Rectal smooth muscle tissue (tissue), 1 donor: Measurements from ENCODE around the gene TMEM203.
A peak's percentile ranks its signal among the peaks of the same experiment; 100 is the strongest.

Source experiments
- H3K27ac ChIP-seq: one replicate; pipeline ENCODE4 v1.7.0; 2013; ENCODE audit warnings: low read depth, low read length, inconsistent platforms
- H3K27me3 ChIP-seq: one replicate; pipeline ENCODE4 v1.7.0; 2013; ENCODE audit warnings: low read length; ENCODE audit not compliant: control insufficient read depth, insufficient read depth
- H3K36me3 ChIP-seq: one replicate; pipeline ENCODE4 v1.7.0; 2013; ENCODE audit warnings: low read length; ENCODE audit not compliant: control insufficient read depth, insufficient read depth
- H3K4me1 ChIP-seq: one replicate; pipeline ENCODE4 v1.7.0; 2013; ENCODE audit warnings: low read length; ENCODE audit not compliant: control insufficient read depth, insufficient read depth
- H3K4me3 ChIP-seq: one replicate; pipeline ENCODE4 v1.7.0; 2013; ENCODE audit warnings: low read length
- H3K9ac ChIP-seq: one replicate; pipeline ENCODE4 v1.7.0; 2013; ENCODE audit warnings: low read length

Gene TMEM203

GRCh38 chr9:137230705-137231371 is 25.4 kb upstream of the TMEM203 start, which contains the start of gene SLC34A3:
Gene SLC34A3, plus strand, starts transcription at chr9:137230901. Its CDS starts 802 bp downstream, at chr9:137231703.
- H3K36me3 ChIP-seq = no peaks in the 10 kb centered on the region
- peaks cover 43% of the 10 kb centered on the region for H3K27me3 ChIP-seq
- no peak within 1 kb of the TSS for H3K27ac ChIP-seq
- no peak within 1 kb of the TSS for H3K9ac ChIP-seq
- no peak within 1 kb of the TSS for H3K4me3 ChIP-seq
- peaks cover under 1% of the 10 kb centered on the region for H3K4me1 ChIP-seq

DNA sequence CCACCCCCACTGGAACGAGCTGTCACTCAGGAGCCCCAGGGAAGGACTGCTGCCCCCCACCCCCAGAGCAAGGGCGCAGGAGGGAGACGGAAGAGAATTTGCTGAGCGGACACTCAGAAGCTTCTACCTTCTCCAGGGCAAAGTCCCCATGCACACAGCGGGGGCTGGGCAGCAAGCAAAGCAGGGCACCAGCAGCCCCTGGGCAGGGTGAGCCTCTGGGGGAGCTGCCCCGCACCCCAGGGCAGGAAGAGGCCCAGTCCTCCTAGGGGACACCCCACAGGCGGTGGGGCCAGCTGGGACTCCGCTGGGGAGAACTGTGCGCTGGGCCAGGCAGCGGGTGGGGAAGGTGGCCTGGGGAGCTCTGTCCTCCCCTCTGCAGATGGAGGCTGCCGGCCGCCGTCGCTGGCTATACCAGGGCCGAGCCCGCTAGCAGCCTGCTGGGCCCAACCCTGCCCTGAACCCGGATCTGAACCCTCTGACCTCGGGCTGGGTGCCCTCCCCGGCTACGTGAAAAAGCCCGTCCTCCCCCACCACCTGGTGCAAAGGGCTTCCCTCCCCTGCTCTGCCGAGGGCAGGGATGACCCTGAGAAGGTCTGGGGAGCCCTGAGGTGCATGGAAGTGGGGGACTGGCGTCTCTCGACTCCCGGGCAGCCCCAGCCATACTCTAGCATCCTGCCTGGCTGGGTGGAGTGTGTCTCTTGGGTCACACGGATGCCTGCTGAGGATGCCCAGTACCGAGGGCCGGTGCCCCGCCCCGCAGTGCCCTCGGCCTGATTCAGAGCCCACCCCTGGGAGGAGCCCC is 24.7 kb upstream of the TMEM203 start:
- Histone ChIP-seq H3K9ac (no peak overlapping the region), H3K27ac (no peak overlapping the region), H3K36me3 (no peaks in the 10 kb centered on the region), H3K4me1 (no peaks in the 10 kb centered on the region), H3K27me3 (peaks cover 39% of the 10 kb centered on the region), H3K4me3 (no peak overlapping the region)

- Histone ChIP-seq H3K27me3 (peaks cover 30% of the 10 kb centered on the region), H3K36me3 (no peaks in the 10 kb centered on the region), H3K9ac (no peak overlapping the region), H3K4me1 (no peaks in the 10 kb centered on the region), H3K27ac (no peak overlapping the region), H3K4me3 (no peak overlapping the region)
Measured at GRCh38 chr9:137228968-137229896, 23.8 kb upstream of the TMEM203 start.

DNA sequence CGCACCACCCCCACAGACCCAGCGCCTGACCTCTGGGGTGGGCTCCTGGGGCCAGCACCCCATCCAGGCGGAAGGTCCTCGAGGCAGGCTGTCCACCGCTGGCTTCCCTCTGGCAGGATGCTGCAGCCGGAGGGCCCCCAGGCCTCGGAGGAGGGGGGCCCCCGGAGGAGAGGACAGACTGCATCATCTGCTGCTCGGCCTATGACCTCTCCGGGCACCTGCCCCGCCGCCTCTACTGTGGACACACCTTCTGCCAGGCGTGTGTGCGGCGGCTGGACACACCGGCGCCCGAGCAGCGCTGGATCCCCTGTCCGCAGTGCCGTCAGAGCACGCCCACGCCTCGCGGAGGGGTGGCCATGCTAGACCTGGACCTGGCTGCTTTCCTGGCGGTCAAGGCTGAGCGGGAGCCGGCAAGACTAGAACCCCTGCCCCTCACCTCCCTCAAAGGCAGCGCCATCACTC is 23.1 kb upstream of the TMEM203 start:
- Histone ChIP-seq H3K27me3 (peaks cover 28% of the 10 kb centered on the region), H3K4me3 (no peak overlapping the region), H3K4me1 (peaks cover 3% of the 10 kb centered on the region), H3K9ac (no peak overlapping the region), H3K36me3 (no peaks in the 10 kb centered on the region), H3K27ac (no peak overlapping the region)

GRCh38 chr9:137227853-137228505 is 22.5 kb upstream of the TMEM203 start:
- Histone ChIP-seq H3K4me1 (peaks cover 4% of the 10 kb centered on the region), H3K4me3 (no peak overlapping the region), H3K27me3 (peaks cover 28% of the 10 kb centered on the region), H3K27ac (no peak overlapping the region), H3K36me3 (no peaks in the 10 kb centered on the region), H3K9ac (no peak overlapping the region)

- no peaks in the 10 kb centered on the region for H3K36me3 ChIP-seq
- H3K9ac ChIP-seq = no peak within 1 kb of the TSS
- peaks cover 25% of the 10 kb centered on the region for H3K27me3 ChIP-seq
- no peak within 1 kb of the TSS for H3K27ac ChIP-seq
- no peak within 1 kb of the TSS for H3K4me3 ChIP-seq
- peaks cover 8% of the 10 kb centered on the region for H3K4me1 ChIP-seq
Measured at GRCh38 chr9:137227054-137227852, 21.8 kb upstream of the TMEM203 start, which contains the start of gene RNF224. Gene RNF224, plus strand, starts transcription at chr9:137227502. Its CDS starts 834 bp downstream, at chr9:137228336.

GRCh38 chr9:137226338-137227053 is 21.0 kb upstream of the TMEM203 start:
- Histone ChIP-seq H3K27me3 (peaks cover 24% of the 10 kb centered on the region), H3K4me1 (peaks cover 8% of the 10 kb centered on the region), H3K27ac (no peak overlapping the region), H3K36me3 (no peaks in the 10 kb centered on the region), H3K4me3 (no peak overlapping the region), H3K9ac (no peak overlapping the region)

DNA sequence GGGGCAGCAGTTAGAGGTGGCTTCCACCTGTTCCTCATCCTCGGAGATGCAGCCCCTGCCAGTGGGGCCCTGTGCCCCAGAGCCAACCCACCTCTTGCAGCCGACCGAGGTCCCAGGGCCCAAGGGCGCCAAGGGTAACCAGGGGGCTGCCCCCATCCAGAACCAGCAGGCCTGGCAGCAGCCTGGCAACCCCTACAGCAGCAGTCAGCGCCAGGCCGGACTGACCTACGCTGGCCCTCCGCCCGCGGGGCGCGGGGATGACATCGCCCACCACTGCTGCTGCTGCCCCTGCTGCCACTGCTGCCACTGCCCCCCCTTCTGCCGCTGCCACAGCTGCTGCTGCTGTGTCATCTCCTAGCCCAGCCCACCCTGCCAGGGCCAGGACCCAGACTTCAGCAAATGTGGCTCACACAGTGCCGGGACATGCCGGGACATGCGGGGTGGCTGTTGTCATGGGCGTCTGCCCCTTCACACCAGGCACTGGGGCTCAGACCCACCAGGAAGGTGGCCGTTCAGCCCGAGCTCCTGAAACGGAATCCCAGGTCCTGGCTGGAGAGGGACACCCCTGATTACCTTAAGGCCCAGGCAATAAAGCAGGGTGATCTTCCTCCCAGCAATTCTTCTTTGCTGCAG is 20.4 kb upstream of the TMEM203 start:
- Histone ChIP-seq H3K4me1 (peaks cover 8% of the 10 kb centered on the region), H3K9ac (no peak overlapping the region), H3K27ac (no peak overlapping the region), H3K36me3 (no peaks in the 10 kb centered on the region), H3K27me3 (peaks cover 24% of the 10 kb centered on the region), H3K4me3 (no peak overlapping the region)

GRCh38 chr9:137224830-137225694 is 19.6 kb upstream of the TMEM203 start, which contains the start of gene CYSRT1:
Gene CYSRT1, plus strand, starts transcription at chr9:137225174. Its CDS starts 448 bp downstream, at chr9:137225622.
- Histone ChIP-seq H3K4me1 (peaks cover 8% of the 10 kb centered on the region), H3K36me3 (no peaks in the 10 kb centered on the region), H3K27ac (peak within 1 kb of the TSS; percentile 91), H3K4me3 (peak within 1 kb of the TSS; percentile 70), H3K9ac (peak within 1 kb of the TSS; percentile 97), H3K27me3 (peaks cover 16% of the 10 kb centered on the region)
